ENCODE results near the gene PGS1. TPM values are rescaled to one million over a fixed set of nuclear protein-coding genes. Genes with fewer than 3 reads are reported as not detected.

PGS1 gene
- total and polyA plus RNA-seq, 2 of the 8 experiments (the other 6 are each of a cell fraction or from before 2014, with no cell fraction given) = 46.7 to 60.0 TPM

- TF ChIP-seq CHD7 (IDR thresholded peaks at IDR 0.05; ENCODE audit: insufficient replicate concordance, low read length) = no peak
- no peak for TF ChIP-seq FOSL1 (IDR thresholded peaks at IDR 0.05; ENCODE audit: insufficient read depth, low read depth, low read length)
- TF ChIP-seq KDM1A (IDR thresholded peaks at IDR 0.05; ENCODE audit: borderline replicate concordance, low read length) = no peak
- no peak for TF ChIP-seq BCL11A (IDR thresholded peaks at IDR 0.05; ENCODE audit: low read depth in 2 of 2, low read length in 2 of 2)
- TF ChIP-seq ATF2 (IDR thresholded peaks at IDR 0.05; ENCODE audit: low read length) = no peak
- TF ChIP-seq JUN (IDR thresholded peaks at IDR 0.05; ENCODE audit: low read depth, low read length) = no peak
- no peak for TF ChIP-seq NRF1 (IDR thresholded peaks at IDR 0.05; ENCODE audit: low read depth, low read length)
- no peak for TF ChIP-seq CBX5 (IDR thresholded peaks at IDR 0.05; ENCODE audit: low read depth, low read length)
- no peak for TF ChIP-seq USF2 (IDR thresholded peaks at IDR 0.05; ENCODE audit: low read length)
These were observed 27.9 kb downstream of the PGS1 start (continued) for GRCh38 chr17:78406396-78406795.
